Subcutaneous abdominal adipose tissue (tissue), 5 donors: Measurements from ENCODE around the gene LRPPRC.

ENCODE experiments used
- H3K27ac ChIP-seq: one replicate; pipeline ENCODE4 v1.7.0; 2013; ENCODE audit warnings: low read depth, mild to moderate bottlenecking, inconsistent platforms, low read length, moderate library complexity
- H3K27me3 ChIP-seq, 5 donors: one replicate each; pipeline ENCODE4 v1.7.0; 2013; ENCODE audit warnings: low read length in 5 of 5, inconsistent platforms in 1 of 5; ENCODE audit not compliant: control insufficient read depth in 5 of 5, insufficient read depth in 4 of 5
- H3K36me3 ChIP-seq, 5 donors: one replicate each; pipeline ENCODE4 v1.7.0; 2013; ENCODE audit warnings: low read length in 5 of 5; ENCODE audit not compliant: control insufficient read depth in 5 of 5, insufficient read depth in 5 of 5
- H3K4me1 ChIP-seq, 5 donors: one replicate each; pipeline ENCODE4 v1.7.0; 2013; ENCODE audit warnings: low read length in 5 of 5, mild to moderate bottlenecking in 3 of 5, moderate library complexity in 1 of 5; ENCODE audit not compliant: control insufficient read depth in 5 of 5, insufficient read depth in 5 of 5
- H3K4me3 ChIP-seq, 5 donors: one replicate each; pipeline ENCODE4 v1.7.0; 2013; ENCODE audit warnings: low read length in 5 of 5, low read depth in 1 of 5
- H3K9ac ChIP-seq, 5 donors: one replicate each; pipeline ENCODE4 v1.7.0; 2013; ENCODE audit warnings: low read length in 5 of 5, mild to moderate bottlenecking in 4 of 5, moderate library complexity in 3 of 5
- H3K9me3 ChIP-seq, 5 donors: one replicate each; pipeline ENCODE4 v1.7.0; 2013; ENCODE audit warnings: low read length in 5 of 5; ENCODE audit not compliant: control insufficient read depth in 5 of 5
- donor health status: healthy.
- donor health status: healthy.
- donor health status: healthy.
- donor health status: healthy.
- donor health status: healthy.

Gene LRPPRC

DNA sequence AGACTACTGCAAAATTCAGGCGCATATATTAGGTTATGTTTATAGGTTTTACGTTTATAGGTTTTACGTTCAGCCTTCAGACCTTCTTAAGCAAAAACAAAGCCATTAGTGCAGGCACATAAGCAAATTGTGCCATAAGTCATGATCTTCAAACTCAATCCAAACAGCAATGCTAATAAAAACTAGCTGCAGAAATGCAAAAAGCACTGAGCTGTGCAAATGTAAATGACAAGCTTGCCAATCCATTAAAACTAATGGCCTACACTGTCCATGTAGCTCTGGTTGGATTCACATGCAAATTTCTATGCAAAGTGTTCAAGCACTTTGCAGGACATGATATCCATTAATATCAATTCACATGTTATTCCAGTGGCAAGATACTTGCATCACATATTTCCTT lies 50.9 kb downstream of the LRPPRC start:
- Histone ChIP-seq H3K4me1 (no peaks in the 10 kb centered on the region), H3K9me3 (no peaks in the 10 kb centered on the region), H3K27ac (no peak overlapping the region), H3K9ac (no peak overlapping the region), H3K36me3 (peaks cover 46 to 77% (median 56%) of the 10 kb centered on the region in 5 donors), H3K4me3 (no peak overlapping the region), H3K27me3 (no peaks in the 10 kb centered on the region)

DNA sequence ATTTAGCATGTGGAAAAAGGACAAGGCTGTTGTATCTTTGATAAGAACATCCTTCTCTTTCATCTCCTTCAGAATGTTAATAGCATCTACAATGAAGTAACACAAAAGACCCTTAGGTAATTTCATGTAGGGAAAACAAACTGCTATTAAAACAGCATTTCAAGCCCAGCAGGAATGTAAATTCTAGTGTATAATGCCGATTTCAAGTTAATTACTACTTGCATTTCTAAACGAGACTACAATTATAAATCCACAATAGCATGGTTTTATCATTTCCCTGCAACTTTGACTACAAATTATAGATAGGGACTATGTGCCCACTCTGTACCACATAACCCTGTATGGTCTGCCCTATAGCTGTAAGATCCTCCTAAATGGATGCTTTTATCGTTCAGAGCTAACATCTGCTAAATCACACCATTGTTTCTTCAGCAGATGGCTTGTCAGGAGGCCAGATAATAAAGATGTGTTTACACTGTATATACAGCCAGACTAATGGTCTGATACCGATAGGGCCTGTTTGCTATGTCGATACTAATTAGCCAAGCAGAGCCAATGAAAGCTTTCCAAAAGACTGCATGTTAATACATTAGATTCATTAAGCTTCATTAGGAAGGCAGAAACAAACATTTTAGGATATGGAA lies 51.9 kb downstream of the LRPPRC start:
- Histone ChIP-seq H3K4me1 (no peaks in the 10 kb centered on the region), H3K9ac (no peak overlapping the region), H3K27ac (no peak overlapping the region), H3K4me3 (no peak overlapping the region), H3K36me3 (peaks cover 48 to 78% (median 56%) of the 10 kb centered on the region in 5 donors), H3K27me3 (no peaks in the 10 kb centered on the region), H3K9me3 (no peaks in the 10 kb centered on the region)

DNA sequence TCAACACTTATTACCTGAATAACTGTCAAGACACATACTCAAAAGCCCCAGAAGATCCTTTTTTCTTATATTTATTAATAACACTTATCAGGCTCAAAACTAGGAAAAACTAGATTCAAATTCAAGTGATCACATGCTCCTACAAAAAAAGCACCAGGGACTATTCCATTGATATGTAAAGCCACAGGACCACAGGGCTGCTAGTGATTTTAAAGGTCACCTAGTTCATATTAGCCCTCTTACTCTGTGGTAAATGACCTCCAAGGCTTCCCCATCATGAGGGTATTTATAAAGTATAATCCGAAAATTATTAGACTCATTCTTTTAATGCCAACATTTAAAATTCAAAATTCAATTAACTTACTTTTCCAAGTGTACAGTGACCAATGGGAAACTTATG lies 52.5 kb downstream of the LRPPRC start:
- H3K27ac ChIP-seq, result no peak overlapping the region
- H3K4me3 ChIP-seq, result no peak overlapping the region
- H3K9me3 ChIP-seq, result no peaks in the 10 kb centered on the region
- no peaks in the 10 kb centered on the region for H3K4me1 ChIP-seq
- no peaks in the 10 kb centered on the region for H3K27me3 ChIP-seq
- peaks cover 45 to 75% (median 54%) of the 10 kb centered on the region in 5 donors for H3K36me3 ChIP-seq
- H3K9ac ChIP-seq, result no peak overlapping the region

DNA sequence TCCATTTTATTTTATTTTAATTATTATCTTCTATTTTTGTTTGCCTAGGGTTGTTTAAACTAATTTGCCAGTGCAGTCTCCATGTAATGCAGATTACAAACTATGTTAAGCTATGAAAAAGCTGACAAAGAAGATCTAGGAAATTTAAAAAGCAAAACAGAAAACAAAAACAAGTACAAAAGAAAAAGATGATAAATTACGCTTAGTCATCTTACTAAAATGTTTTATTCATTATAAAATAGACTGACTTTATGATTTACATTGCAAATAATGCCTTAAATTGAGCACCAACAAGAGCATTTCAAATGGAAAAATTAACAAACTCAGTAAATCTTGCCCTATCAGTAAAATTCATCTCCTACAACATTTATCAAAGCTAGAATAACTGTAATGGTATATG lies 52.9 kb downstream of the LRPPRC start:
- Histone ChIP-seq H3K36me3 (peaks cover 40 to 71% (median 50%) of the 10 kb centered on the region in 5 donors), H3K4me1 (no peaks in the 10 kb centered on the region), H3K9me3 (no peaks in the 10 kb centered on the region), H3K9ac (no peak overlapping the region), H3K27me3 (no peaks in the 10 kb centered on the region), H3K27ac (no peak overlapping the region), H3K4me3 (no peak overlapping the region)

DNA sequence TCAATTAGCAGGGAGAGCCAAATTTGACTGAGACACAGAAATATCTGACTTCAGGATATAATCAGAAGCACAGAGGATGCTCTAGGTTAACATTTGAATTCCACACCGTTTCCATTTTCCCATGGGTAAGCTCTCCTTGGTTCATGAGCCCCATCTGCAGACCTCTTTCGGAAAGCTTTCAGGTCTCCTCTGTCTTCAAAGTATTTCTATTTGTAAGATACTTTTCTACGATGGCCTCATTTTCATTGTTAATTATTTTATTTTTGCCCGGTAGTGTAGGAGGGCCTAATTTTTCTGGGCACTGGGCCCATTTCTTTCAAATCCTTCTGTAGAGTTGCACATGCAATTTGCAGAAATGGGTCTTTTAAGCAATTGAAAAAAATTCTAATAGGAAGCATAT lies 53.8 kb downstream of the LRPPRC start:
- H3K27me3 ChIP-seq, result no peaks in the 10 kb centered on the region
- H3K4me1 ChIP-seq, result no peaks in the 10 kb centered on the region
- H3K27ac ChIP-seq, result no peak overlapping the region
- no peak overlapping the region for H3K4me3 ChIP-seq
- no peaks in the 10 kb centered on the region for H3K9me3 ChIP-seq
- H3K9ac ChIP-seq, result no peak overlapping the region
- peaks cover 38 to 69% (median 45%) of the 10 kb centered on the region in 5 donors for H3K36me3 ChIP-seq

DNA sequence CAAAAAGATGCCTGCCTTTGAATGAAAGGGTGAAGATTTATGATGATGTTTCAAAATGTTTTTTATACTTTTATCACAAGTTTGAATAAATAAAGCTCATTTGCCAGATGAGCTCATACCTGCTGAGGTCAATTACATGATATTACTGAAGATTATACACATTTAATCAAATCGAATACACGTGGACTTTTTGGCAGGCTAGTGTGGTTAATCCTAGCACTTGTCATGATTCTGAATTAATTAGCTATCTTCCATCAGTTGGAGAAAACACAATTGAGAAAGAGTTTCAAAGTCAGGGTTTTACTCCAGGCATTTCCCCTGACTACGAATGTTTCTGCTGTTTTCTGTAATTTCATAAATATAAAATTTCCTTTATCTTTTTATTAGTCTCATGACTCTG lies 54.4 kb downstream of the LRPPRC start:
- peaks cover 34 to 68% (median 40%) of the 10 kb centered on the region in 5 donors for H3K36me3 ChIP-seq

DNA sequence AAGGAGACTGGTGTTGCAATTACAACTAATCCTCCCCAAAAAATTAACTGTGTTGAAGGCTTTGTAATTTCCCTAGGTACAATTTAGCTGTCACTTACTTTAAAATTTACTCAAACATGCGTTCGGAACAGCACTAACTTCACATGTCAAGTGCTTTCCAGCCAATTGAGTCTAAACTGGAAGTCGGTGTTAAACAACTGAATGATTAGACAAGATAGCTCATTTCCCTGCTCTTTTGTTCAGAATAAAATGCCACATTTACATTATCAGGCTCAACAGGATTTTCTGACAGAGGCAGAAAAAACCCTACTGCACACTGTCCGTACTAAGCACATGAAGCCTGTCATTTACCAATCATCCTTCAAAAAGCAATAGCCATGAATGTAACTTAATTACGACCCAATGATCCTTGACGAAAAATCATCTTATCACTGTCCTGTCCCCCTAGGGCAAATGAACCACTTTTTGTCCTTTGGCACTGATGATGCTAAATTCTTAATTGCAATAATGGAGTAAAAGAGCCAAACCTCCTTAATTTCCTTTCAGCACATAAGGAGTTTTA lies 56.0 kb downstream of the LRPPRC start:
- Histone ChIP-seq H3K9me3 (no peaks in the 10 kb centered on the region), H3K4me1 (no peaks in the 10 kb centered on the region), H3K4me3 (no peak overlapping the region), H3K27ac (no peak overlapping the region), H3K27me3 (no peaks in the 10 kb centered on the region), H3K9ac (no peak overlapping the region), H3K36me3 (peaks cover 21 to 53% (median 24%) of the 10 kb centered on the region in 5 donors)

More for the DNA sequence above, 54.4 kb downstream of the LRPPRC start:
- H3K9ac ChIP-seq, result no peak overlapping the region
- no peaks in the 10 kb centered on the region for H3K4me1 ChIP-seq
- no peaks in the 10 kb centered on the region for H3K9me3 ChIP-seq
- no peak overlapping the region for H3K27ac ChIP-seq
- no peaks in the 10 kb centered on the region for H3K27me3 ChIP-seq
- H3K4me3 ChIP-seq, result no peak overlapping the region

DNA sequence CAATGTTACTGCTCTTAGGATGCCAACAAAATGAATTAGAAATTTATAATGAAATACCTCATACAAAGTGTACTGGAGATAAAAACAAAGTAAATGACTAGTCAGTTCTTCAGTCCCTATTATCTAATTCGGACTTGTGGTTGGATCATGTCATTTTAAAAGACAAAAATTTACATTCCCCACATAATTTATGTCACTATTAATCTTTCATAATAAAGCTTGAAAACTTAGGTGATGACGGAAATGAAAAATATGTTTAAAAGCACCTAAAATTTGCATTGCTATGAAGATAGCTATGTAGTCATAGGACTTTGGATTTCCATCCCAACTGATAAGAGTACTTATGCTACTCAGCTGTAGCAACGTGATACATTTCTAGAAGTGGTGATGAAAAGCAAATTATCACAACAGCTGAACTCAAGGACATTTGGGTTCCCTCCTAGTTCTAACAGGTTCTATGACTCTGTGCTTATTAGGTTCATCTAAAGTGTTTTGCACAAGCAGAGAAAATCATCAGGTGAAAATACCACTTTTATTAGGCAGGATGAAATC lies 58.4 kb downstream of the LRPPRC start:
- Histone ChIP-seq H3K27ac (no peak overlapping the region), H3K27me3 (no peaks in the 10 kb centered on the region), H3K4me3 (no peak overlapping the region), H3K36me3 (peaks cover 23 to 51% (median 28%) of the 10 kb centered on the region in 5 donors), H3K9me3 (no peaks in the 10 kb centered on the region), H3K4me1 (no peaks in the 10 kb centered on the region), H3K9ac (no peak overlapping the region)

DNA sequence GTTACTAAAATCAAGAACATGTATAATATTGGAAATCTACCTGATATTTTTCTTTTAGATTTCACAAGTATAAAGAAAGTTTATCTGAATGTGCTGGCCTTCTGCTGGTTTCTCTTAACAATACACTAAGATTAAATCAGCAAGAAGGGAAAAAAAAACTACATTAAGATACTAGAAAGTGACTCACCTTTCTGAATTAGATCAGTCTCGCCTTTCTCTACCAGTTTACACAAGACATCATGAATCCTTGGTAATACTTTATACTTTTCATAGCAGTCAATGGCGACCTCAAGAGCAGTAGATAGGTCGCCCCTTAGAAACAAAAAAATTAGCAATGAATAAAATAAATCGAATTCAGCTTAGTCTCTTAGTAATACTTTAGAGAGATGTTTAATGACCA lies 61.2 kb downstream of the LRPPRC start:
- no peak overlapping the region for H3K9ac ChIP-seq
- no peaks in the 10 kb centered on the region for H3K9me3 ChIP-seq
- H3K4me1 ChIP-seq, result no peaks in the 10 kb centered on the region
- H3K36me3 ChIP-seq, result peaks cover 22 to 55% (median 30%) of the 10 kb centered on the region in 5 donors
- no peak overlapping the region for H3K27ac ChIP-seq
- H3K4me3 ChIP-seq, result no peak overlapping the region
- no peaks in the 10 kb centered on the region for H3K27me3 ChIP-seq

DNA sequence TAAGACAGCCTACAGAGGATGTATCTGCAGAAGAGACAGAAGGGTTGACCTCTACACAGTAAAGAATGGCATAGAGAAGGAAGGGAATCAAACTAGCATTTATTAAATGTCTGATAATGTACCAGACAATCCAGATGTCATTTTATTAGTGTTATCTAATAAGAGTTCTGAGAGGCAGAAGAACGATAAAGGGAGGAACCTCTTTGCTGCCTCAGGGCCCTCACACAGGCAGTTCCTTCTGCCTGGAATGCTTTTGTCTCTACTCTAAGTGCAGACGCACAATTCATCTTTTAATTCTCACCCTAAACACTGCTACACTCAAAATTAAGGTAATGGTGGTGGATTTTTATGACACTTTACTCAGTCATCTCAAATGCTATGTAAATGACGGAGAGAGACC lies 64.5 kb downstream of the LRPPRC start:
- Histone ChIP-seq H3K4me3 (no peak overlapping the region), H3K36me3 (peaks cover 26 to 50% (median 29%) of the 10 kb centered on the region in 5 donors)

More for the DNA sequence above, 64.5 kb downstream of the LRPPRC start:
- H3K27me3 ChIP-seq, result no peaks in the 10 kb centered on the region
- H3K9ac ChIP-seq, result no peak overlapping the region
- H3K9me3 ChIP-seq, result no peaks in the 10 kb centered on the region
- H3K4me1 ChIP-seq, result no peaks in the 10 kb centered on the region
- no peak overlapping the region for H3K27ac ChIP-seq
